Inflammatory macrophage treated with lipopolysaccharide for 1 hour (primary cell): ENCODE results near the gene LPCAT1.
"Not testable (repeated sequence)": the region's sequence is repeated elsewhere in the genome, so short reads cannot be mapped to it uniquely, and the experiment has no call there.

Source experiments
- DNase-seq, 2 donors: peaks; one replicate each; pipeline ENCODE4 v3.0.0-alpha.2; 2020 to 2022

The LPCAT1 gene

DNA sequence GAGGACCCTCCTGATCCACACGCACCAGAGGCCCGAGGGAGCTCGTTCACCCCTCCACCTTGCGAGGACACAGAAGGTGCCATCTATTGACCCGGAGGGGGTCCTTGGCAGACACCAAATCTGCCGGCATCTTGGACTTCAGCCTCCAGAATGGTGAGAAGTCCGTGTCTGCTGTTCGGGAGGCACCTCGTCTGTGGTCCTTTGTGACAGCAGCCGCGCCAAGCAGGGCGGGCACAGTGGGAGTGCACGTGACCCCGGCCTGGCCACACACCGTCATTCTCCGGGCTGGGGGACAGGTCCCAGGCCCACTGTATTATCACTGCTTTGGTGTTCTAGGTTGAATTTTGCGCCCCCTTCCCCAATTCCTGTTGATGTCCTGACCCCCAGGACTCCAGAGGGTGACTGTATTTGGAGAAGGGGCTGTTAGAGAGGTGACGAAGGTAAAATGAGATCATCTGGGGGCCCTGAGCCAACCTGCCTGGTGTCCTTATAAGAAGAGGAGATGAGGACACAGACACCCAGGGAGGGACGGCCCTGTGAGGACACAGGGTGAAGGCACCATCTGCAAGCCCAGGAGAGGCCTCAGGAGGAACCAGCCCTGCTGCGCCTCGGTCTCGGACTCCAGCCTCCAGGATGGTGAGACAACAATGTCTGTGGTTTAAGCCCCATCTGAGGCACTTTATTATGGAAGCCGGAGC is 15.7 kb downstream of the LPCAT1 start:
- DNase-seq = no peak

DNA sequence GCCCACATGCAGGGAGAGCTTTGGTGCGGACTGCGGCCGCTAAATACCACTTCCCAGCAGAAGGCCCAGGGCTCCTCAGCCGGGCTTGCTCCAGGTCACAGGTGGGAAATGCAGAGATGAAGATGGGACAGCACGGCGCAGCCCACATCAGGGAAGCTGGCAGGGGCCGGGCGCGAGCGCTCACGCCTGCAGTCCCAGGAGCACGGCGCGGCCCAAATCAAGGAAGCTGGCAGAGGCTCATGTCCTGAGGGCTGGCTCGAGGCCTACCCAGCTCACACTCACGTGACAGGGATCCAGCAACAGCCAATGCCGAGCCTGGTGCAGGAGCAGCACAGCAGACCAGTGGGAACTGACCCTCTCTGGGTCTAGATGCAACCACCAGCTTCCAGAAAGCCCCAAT is 16.3 kb downstream of the LPCAT1 start:
- no peak for DNase-seq

DNA sequence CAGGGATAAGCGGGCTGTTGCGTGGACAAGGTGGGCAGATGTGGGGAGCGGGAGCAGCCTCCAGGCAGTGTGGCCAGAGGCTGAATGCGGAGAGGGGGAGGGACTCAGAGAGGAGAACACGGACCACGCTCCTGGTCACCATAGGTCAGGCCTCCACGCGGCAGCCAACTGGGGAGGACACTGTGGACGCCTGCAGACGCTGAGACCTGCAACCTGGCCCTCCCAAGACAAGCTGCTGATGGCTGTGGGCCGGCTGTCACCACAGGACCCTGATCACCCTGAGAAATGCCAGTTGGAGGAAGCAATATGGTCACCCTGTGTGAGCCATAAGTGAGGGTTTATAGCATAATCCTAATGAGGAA is 16.8 kb downstream of the LPCAT1 start:
- no peak for DNase-seq

DNA sequence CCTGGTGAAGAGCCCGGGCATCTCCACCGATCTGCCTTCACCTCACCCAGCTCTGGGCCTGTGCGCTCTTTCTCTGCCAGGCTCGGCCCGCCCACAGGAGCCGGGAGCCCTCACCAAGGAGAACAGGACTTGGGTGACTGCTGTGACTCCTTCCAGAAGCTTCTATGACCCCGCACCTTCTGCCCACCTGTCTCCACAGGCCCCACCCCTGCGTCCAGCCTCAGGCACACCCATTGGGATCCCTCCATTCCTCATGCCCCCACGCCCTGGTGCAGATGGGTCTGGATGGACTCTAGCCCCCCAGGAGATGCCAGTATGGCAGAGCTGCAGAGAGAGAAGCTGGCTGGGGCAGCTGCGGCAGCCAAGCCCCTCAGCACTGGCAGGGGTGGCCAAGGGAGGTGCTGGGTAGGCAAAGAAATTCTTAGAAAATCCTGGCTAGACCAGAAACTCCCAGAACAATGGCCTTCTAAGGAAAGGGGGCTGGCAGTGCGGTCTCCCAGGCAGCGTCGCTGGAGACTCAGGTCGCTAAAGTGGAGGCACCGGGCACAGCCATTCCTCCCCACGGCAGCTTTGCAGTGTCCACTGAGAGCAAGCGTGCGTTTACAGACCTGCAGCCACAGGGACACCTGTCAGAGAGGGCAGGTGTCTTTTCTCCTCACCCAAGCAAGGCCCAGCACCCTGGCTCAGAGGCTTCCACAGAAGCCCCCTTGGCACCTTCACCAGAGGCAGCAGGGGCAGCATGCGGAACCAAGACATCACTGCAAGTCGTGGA is 17.3 kb downstream of the LPCAT1 start:
- no peak for DNase-seq

DNA sequence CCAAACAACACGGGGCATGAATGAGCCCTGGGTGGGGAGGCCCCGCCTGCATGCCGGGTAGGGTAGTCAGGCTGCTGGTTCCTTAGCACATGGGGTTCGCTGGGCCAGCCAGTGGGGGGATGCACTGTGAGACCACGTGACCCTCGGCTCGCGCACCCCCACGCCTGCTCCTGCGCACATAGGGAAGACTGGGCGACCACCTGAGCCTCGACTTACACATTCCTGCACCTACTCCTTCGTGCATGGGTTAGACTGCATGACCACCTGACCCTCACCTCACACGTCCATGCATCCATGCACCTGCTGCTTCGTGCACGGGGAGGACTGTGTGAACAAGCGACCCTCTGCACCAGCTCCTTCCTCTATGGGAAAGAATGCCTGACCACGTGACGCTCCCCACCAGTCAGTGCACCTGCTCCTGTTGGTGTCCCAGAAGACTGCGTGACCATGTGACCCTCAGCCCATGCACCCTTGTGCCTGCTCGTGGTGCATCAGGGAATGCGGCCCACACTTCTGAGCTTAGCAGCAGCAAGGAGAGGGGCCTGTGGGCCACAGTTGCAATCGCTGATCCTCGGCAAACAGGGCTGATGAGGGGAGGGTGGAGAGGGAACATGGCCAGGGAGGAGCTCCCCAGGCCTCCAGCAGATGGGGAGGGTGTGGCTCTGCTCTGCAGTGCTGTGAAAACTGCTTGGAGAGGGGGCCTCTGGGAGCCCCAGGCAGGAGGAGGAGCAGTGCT is 18.1 kb downstream of the LPCAT1 start:
- no peak for DNase-seq

DNA sequence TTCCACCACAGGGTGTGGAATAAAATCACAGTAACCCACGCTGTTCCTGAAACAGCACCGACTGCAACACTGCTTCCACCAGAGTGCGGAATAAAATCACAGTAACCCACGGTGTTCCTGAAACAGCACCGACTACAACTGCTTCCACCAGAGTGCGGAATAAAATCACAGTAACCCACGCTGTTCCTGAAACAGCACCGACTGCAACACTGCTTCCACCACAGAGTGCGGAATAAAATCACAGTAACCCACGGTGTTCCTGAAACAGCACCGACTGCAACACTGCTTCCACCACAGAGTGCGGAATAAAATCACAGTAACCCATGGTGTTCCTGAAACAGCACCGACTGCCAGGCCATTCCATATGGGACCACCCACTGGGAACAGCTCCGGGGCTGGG is 18.7 kb downstream of the LPCAT1 start:
- not testable (repeated sequence) for DNase-seq

DNA sequence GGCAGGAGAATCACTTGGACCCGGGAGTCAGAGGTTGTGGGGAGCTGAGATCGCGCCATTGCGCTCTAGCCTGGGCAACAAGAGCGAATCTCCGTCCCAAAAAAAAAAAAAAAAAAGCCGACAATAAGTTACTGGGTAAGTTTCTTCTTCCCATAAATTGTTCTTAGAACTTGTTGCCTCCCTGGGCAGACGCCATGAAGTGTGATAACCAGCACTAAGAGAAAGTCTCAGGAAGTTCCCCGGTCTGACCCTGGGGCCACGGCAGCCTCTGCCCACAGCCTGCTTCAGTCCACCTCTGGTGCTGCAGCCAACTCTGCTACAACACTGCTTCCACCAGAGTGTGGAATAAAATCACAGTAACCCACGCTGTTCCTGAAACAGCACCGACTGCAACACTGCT is 19.1 kb downstream of the LPCAT1 start:
- DNase-seq = peak in 1 of 2 donors; percentile 33

DNA sequence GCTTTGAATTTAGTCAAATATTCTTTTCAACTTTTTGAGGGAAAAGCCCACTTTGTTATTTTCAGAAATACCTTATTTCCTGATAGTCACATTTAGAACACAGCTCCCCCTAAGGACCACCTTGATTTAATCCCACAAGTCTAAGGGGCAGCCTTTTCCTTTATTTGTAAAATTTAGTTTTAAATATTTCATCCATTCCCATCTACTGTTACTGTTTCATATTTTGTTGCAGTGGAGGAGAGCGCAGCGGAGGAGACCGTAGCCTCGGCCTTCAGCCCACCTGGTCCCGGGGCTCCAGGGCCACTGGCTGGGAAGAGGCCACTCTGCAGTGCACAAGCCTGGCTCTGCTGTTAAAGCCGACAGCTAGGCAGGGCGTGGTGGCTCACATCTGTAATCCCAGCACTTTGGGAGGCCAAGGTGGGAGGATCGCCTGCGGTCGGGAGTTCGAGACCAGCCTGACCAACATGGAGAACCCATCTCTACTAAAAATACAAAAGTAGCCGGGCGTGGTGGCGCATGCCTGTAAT is 19.6 kb downstream of the LPCAT1 start:
- DNase-seq = no peak

DNA sequence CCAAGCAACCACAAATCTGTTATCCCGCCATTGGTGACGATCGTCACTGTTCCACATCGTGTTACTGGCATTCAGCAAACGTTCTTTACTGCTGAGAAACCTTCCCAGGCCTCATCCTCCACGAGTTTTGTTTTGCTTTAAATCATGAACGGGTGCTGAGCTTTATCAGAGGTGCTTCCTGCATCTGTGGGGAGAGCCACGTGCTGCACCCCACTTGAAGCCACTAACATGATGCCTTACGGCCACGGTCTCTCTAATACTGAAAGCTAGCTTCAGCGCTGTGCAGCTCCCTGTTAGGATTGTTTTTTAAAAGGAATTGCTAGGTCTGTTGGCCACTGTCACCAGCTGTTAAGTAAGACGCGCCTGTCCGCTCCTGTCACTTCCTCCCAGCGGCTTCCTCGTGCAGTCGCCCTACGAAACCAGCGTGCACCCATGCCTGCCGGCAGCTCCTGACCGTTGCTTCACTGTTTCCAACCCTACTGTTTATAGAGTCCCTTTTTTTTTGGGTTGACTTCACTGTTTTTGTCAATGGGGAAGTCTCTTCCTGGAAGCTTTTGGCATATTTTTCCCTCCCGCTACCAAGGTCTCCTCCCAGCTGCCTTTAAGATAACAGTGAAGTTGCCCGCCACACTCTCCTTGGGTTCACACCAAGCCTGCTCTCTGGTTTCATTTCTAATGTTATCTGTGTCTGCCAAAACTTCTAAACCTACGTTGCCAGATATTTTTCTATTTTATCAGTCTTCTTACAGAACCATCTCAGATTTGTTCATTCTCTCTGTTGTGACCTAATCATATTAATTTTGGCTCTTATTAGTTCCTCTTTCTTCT is 20.3 kb downstream of the LPCAT1 start:
- DNase-seq = peak; percentile 85 to 91

DNA sequence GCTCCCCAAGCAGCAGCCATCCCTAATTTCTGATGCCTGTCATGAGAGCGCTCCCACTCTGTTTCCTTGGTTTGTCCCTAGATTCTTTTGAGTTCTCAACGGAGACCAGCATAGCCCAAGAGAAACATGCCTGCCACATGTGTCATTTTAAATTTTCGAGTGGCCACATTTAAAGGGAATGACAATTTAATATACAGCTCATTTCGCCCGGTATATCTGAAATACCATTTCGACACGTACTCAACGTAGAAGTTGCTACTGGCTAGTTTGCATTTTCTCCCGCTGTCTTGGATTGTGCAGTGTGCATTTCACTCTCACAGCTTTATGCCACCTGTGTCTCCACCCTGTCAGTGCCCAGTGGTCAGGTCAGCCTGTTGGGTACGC is 21.0 kb downstream of the LPCAT1 start:
- no peak for DNase-seq

DNA sequence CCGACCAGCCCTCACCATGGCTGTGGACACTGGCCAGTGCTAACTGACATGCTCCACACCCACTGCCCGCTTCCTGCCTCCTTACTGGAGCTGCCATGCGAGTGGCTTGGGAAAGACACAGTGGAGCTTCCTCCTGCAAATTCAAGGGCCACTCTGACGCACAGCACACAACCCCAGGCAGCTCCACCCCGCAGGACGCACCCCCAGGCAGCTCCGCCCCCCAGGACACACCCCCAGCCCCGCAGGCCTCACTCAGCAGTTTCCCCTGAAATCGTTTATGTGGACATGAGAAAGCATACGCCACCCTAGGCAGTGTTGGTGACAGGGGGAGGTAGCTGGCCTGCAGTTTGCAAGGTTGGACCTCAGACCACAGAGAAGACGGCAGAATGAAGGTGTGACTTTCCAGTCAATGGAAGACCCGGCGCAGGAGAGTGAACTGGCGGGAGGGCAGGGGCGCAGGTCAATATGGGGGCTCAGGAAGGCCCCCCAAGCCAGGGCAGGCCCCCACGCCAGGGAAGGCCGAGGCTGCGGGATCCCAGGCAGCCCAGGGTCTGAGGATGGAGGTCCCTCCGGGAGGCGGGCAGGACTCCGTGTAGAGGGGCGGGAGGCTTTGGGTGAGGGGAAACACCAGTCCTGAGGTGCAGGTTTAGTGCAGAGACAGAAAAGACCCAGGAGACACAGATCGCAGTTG is 21.6 kb downstream of the LPCAT1 start:
- DNase-seq = peak; percentile 86 to 89

DNA sequence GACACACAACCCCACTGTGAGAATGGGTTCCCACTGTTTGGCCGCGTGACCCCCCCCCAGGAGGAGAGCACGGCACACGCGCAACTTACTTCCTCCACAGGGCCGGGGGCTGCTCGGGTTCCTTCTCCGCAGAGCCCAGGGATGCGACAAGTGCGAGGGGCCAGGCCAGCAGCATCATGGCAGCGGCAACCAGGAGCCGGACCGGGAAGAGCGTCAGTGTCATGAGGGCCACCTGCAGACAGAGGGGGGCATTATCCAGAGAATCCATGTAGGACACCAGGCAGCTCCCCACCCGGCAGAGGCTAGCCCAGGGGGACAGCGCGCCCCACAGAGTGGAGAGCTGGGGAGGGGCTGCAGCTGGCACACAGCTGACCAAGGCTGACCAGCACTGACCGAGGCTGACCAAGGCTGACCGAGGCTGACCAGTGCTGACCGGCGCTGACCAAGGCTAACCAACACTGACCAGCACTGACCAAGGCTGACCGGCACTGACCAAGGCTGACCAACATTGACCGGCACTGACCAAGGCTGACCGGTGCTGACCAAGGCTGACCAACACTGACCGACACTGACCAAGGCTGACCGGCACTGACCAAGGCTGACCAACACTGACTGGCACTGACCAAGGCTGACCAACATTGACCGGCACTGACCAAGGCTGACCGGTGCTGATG is 22.3 kb downstream of the LPCAT1 start:
- DNase-seq = no peak

DNA sequence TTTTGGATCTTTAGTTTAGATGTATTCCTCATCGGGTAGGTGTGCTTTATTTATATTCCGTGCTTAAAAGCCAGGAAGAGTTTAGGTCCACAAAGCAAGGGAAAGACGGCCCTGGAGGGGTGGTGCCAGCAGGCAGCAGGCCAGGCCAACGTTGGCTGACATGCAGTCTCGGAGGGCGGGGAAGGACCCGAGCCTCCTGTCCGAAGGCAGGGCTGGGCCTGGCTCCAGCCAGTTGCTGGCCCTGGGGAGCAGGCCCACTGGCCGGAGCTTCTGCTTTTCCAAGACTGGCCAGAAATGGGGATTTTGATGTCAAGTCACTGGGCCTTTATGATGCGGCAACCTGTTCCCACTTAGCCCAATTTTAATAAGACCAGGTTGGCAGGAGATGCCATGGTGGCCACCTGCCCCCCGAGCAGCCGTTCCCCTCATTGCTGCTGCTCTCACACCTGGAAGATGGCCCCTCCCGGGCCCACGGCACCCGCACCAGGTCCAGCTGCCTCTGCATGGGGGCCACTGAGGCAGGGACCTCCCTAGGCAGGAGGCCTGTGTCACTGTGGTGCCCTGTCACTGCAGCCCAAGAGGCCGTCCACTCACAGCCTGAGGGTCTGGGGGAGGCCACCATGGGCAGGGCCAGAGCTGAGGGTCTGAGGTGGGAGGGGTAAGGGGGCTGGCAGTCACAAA is 23.2 kb downstream of the LPCAT1 start:
- DNase-seq = no peak

DNA sequence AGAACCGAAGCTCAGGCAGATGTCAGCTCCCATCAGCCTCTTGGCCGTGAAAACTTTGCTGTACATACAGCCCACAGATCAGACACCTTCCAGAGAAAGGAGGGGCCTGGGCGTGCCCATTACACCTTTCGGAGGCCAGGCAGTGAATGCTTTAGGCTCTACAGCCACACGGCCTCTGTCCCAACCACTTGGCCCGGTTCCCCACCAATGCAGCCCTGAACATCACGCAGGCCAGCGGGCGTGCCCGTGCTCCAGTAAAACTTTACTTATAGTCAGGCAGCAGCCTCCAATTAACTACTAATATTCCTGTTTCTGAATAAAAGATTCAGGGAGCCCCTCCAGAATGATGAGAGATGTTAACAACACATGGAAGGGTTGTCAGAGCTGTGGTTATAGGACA is 23.9 kb downstream of the LPCAT1 start:
- no peak for DNase-seq

DNA sequence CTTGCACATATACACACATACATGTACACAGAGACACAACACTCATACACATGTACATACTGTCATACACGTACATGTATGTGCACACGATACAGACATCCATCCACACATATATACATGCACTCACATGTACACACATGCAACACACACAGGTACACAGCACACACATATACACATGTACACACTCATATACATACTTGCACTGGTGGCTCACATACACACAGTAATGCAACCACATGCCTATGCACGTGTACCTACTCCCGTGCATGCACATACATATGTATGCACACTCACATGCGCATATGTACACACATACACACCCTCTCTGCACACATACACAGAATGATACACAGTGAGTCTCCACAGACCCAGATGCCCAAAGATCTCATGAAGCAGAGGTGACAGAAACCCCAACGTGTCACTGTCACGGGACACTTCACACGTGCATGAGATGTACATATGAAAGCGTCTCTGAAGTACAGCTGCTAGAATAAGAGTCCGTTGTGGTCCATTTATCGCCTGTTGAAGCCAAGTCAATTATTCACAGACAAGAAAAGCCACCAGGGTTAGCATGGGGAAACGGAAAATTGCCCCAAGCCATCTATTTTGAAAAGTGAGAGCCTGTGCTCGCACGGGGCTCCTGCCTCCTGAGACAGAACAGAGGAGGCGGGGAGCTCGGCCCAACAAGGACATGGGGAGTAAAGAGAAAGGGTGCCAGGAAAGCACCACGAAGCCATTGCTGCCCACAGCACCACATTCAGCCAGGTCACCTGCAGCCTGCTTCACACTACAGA is 24.9 kb downstream of the LPCAT1 start:
- DNase-seq = no peak

DNA sequence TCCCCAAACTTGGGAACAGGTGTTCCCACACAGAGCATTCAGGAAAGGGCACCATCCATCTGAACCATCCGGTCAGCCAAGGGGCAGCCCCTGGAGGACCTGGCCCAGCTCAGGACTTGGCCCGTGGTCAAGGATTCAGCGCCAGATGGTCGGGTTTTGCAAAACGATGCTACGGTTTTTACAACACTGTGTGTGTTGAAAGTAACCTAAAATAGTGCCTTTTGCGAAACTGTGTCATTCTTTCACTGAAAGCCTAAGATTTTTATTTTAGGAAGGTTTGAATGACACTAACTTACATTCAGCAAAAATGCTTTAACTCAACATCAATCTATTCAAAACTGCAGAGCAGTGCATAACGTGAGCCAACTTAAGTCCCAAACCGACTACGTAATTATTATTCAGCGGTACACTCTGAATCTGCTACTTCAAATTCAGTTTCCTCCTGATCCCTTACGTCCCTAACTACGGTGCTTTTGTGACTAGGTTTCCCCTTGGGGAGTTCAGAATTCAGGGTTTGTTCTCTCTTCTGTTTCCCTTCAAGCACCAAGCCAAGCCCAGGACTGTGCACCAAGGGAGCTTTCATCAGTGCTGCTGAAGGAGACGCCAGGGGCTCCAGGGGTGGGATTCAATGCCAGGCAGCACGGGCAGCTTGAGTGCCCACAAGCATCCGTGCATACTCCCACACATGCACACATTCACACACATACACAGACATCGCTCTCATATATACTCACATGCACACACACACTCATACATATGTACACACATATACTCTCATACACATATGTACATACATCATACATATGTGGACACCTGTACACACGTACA is 25.8 kb downstream of the LPCAT1 start:
- DNase-seq = no peak

DNA sequence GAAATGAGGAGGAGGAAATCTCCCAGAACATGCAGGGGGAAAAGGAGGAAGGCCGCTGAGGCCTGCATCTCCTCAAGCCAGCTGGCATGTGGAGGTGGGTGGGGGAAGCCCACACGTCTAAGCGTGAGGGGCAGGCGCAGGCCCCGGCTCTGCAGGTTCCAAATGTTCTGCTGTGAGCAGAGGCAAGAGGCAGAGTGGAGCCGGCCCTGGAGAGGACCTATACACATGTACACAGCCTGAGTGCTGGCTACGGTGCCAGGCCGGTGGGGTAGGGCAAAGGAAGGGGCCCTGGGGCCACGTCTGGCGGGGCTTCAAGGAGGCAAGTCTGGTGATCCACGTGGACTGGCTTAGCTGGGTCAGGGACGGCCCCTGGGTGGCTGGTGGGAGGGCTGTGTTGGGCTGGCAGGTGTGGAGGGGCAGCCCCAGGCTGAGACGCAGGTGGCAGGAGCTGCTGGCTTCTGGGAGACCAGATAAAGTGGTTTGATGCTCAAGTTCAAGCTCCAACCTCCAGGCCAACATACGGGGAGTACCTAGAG is 26.4 kb downstream of the LPCAT1 start:
- DNase-seq = peak in 1 of 2 donors; percentile 65

DNA sequence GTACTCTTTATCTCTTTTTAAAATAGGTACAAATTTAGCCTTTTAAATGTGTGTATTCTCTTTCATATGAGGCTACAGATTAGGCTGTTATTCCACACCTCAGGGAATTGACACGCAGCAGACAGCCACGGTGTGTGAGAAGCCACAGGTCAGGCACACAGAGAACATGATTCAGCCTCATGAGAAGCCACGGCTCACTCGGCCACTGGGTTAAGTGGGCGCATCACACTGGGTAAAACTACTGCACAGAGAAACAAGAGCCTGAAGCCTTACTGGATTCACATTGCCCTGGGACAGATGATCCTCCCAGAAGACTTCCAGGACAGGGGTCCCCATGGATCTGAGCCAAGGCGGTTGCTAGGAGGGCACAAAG is 28.2 kb downstream of the LPCAT1 start:
- no peak for DNase-seq
